CMK (cell line): Measurements from ENCODE around the gene SHC4.
A peak's percentile ranks its signal among the peaks of the same experiment; 100 is the strongest.

Experiments used
- DNase-seq: peaks from one replicate; pipeline ENCODE4 v3.0.0-alpha.2; 2010; ENCODE audit warnings: low read depth

The SHC4 gene

DNA sequence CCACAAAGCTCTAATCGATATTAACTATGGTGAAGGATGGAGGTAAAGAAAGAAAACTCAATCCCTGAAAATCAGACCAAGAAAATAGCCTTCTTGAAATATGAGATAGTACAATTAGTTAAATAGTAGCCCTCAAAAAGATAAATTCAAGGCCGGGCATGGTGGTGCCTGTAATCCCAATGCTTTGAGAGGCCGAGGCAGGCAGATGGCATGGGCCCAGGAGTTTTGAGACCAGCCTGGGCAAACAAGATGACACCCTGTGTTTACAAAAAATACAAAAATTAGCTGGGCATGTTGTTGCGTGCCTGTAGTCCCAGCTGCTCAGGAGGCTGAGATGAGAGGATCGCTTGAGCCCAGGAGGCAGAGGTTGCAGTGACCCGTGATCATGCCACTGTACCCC lies 121.2 kb downstream of the SHC4 start:
- no peak for DNase-seq

DNA sequence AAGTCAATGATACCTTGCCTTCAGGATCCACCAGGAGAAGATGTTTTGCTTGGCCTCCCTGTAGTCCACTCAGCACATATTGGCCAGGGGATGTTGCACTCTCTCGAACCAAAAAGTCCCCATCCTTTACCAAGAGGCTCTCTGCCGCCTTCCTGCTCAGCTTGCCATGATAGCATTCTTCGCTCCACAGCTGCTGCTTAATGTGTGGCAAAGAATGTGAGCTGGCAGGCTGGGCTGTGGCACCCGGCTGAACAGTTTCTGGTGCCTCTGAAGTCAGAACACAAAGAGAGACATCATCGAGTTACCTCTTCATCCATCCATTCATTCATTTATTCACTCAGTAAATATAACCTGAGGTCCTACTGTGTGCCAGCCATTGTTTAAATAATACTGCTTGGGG lies 129.0 kb downstream of the SHC4 start:
- no peak for DNase-seq

DNA sequence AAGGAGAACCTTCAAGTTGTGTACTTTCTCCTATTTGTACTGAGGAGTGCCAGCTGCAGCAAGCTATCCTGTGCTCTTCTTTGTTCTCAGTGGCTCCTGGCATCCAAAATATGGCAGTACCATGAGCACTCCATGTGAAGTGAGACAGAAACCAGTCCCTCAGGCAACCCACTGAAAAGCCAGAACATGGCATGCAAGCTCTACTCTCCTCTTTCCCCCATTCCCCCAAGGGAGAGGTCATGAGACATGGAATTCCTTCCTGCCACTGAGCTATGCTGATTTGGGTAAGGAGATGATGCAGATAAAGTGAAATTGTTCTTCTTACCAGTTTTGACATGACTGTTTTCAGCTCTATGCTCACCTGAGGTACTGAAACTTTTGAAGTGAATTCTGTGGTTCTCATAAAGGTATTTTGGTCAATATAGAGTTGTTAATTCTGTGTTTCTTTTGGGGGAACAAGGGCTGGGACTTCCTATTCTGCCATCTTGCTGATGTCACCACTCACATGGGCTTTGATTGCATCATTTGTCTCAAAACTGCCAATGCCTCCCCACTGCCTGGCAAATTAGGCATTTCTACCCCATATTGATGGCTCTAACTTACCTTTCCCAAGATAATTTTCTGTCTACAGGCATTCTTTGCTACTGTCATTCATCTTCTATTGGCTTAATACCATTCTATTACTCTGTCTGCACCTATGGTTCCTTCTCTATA lies 130.0 kb downstream of the SHC4 start:
- DNase-seq, result no peak

DNA sequence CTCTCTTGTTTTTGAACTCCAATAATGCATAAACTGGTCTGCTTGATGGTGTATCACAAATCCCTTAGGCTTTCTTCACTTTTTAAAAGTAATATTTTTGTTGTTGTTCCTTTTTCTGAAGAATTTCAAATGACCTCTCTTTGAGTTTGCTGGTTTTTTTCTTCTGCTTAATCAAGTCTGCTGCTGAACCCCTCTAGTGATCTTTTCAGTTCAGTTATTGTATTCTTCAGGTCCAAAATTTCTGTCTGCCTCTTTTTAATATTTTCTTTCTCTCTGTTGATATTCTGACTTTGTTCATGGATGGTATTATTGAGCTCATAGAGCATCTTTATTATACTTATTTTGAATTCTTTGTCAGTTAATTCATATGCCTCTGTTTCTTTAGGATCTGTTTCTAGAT lies 131.1 kb downstream of the SHC4 start:
- no peak for DNase-seq

DNA sequence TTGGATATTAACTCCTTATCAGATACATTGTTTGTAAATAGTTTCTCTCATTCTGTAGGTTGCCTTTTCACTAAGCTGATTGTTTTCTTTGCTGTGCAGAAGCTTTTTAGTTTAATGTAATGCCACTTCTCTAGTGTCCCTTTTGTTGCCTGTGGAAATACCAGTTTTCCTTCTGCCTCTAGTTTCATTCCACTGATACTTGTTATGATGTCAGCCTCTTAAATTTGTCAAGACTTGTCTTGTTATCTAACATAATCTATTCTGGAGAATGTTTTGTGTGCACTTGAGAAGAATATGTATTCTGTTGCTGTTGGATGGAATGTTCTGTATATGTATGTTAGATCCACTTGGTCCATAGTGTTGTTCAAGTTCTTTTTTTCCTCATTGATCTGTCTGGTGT lies 134.8 kb downstream of the SHC4 start:
- DNase-seq, result no peak

DNA sequence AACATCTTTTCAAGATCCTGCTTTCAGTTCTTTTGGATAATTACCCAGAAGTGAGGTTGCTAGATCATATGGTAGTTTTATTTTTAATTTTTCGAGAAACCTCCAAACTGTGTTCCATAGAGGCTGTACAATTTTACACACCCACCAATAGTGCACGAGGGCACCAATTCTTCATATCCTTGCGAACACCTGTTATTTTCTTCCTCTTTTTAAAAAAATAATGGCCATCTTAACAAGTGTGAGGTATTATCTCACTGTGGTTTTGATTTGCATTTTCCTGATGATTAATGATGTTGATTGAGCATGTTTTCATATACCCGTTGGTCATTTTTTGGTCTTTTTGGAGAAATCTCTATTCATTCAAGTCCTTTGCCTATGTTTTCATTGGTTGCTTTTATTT lies 135.2 kb downstream of the SHC4 start:
- no peak for DNase-seq

DNA sequence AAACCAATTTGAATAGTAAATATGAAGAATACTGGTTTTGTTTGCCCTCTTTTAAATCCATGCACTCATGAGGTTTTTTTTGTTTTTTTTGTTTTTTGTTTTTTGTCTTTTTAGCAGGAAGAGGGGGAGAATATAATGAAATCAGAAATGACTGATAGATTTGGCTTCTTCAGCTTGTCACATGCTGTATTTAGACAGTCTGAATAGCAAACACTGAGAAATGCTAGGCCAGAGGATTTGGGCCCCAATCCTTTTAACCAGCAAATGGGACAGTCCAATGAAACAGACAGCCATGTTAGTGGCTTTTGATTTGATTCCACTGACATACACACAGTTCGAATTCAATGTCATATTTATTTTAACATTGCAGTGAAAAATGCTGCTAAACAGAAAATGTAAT lies 138.6 kb downstream of the SHC4 start:
- DNase-seq, result no peak

DNA sequence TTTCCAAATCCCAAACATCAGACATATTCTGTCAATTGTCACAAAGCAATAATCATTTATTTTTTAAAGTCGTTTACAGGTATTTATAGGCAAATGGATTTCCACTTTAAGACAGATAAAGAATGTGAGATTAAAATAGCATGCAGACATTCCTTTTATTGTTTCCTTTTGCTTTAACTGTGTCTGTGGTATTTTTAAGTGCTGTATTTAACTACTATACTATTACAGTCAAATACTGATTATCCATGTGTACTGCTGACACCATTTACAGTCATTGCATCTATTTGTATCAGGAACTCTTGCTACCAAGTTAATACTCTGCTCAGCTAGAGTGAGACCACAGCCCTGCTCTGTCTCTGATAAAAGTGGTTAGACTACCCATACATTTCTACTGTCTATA lies 140.0 kb downstream of the SHC4 start:
- no peak for DNase-seq

DNA sequence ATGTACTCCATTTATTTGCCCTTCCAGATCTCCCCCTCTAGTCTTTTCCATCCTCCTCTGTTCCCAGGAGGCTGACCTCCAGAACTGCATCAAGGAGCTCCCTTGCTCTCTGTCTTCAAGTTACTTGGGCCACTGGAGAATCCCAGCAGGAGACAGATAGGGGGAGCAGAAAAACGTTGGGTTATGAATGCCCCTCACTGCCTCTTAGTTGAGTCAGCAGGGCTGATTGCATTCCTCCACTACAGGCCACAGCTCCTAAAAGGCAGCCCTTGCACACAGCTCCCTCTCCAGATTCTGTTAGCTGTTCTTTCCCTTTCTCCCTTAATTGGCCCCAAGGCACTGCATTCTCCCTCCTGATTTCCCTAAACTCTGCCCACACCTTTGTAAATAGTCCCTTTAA lies 140.5 kb downstream of the SHC4 start:
- DNase-seq, result no peak

DNA sequence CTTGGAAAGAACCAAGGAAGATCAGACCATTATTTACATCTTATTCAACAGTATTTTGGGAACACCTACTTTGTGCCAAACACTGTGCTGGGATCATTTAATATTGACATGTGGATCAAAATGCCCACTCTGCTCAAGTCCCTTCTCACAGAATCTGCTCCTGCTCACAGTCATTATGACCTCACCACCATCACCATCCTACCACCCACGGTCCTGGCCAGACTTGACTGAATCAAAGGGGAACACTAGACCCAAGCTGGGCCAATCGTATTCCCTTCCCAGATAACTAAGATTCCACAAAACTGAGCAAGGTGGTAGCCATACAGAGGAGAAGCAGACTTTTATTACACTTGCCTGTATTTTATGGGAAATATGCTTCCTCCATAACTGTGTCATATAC lies 149.4 kb downstream of the SHC4 start:
- no peak for DNase-seq

DNA sequence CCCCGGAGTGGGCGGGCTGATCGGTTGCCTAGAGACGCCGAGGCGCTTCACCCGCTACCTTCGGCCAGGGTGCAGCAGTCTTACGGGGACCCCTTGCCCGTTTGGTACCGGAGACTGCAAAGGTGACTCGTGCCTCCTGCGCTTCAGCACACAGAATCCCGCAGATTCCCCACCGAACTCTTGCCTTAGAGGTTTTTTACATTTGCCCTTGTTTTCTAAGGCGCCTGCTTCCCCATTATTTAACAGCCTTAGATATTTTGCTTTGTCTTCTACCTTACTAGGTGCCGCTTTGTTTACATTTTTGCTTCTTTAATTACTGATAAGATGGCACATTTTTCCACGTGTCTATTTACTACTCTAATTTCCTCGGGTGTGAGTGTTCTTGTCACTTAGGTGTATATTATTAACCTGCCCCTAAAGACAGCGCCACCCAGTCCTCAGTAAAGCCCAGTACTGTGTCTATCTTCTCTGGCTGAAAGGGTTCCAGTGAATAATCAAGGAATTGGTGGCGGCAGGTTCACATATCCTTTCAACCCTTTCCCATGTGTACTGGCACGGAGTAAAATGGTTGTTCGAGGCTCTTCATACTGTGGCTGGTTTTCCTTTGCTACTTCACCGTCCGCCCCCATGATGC lies 152.3 kb downstream of the SHC4 start:
- DNase-seq, result no peak

DNA sequence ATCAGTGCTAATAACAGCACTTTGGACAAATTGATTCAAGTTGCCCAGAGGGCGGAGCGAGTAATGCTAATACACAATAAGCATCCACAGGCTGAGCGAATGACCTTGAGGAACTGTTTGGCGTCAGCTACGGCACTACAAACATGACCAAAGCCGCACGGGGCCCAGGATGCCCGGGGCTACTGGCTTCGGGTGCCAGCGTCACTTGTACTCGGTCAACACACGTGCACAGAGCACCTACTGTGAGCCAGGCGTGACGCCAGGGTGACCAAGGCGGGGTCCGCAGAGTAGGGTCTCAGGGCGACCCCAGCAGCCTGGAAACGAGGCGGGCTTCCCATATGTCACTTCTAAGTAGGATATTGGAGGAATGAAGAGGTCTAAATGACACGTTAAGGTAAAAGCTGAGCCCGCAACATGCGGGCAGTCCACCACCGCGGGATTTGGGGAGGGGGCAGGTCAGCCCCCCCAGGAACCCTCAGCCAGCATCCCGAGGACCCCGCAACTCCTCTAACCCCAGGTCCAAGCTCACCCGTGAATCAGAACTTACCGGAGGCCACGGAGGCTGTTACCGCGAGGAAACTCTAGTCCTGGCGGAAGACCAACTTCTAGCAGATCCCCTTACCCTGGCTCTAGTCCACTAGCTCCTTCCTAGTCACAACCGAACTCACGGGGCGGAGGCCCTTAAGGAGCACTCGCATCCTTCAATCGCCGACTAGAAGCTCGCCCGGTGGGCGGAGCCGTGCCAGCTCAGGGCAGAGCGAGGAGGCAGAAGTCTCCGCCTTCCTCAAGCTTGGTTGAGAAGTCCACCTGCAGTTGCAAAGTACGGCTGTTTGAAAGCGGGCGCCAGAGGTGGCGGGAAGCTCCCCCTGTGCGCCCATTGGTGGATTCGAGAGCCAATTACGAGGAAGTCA lies 153.1 kb downstream of the SHC4 start, which contains the start of gene CEP152:
CEP152 (minus strand) TSS at position 656 of the 911 bp plus-strand sequence. CDS start 5,420 bp downstream, outside the sequence.
- DNase-seq, result peak; percentile 96

DNA sequence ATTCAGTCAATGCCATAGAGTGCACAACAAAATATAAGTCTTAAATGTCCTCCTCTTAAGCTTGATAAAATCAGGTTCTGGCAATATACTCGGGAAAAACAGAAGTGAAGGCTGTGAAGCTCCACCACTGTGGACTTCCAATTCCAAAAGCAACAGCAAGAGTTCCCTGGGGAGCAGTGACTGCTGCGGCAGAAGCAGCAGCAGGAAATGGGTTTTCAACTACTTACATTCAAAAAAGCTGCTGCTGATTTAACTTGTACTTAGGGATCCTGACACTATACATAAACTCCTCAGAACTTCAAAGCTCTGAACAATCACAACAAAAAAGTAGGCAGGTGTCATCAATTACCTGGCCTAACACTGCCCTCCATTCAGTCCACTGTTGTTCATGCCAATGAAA lies 157.6 kb downstream of the SHC4 start:
- no peak for DNase-seq

DNA sequence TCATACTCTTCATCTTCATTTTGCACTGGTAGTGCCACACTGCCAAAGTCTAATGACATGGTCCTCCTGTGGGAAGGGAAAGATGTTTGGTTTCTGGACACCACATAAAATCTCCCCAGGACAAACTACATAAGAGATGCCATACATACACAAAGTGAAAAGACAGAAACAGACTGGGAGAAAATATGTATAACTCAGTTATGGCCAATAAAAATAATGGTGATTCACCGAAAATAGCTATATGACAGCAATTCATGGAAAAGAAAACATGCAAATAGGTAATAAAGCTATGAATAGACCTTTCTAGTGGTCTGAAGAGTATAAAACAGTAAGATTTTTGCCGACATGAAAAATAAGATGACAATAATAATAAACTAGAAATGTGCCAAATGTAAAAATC lies 158.1 kb downstream of the SHC4 start:
- no peak for DNase-seq

DNA sequence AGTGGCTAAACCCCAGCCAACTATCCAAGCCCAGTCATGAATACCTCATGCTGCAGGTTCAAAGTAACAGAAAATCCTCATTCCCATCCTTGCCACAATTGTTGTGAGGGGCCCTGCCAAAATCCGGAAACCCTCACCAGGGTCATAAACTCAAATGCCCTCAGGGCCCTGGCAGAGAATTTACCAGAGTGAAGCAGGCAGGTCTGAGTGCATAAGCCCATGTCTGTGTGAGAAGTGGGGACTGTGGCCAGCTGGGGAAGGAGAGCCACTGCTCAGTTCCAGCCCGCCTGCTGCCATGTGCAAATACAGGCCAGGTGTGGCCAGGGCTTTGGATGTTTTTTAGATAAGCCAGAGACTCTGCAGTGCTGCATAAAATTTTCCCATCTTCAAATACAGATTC lies 159.8 kb downstream of the SHC4 start:
- DNase-seq, result no peak

DNA sequence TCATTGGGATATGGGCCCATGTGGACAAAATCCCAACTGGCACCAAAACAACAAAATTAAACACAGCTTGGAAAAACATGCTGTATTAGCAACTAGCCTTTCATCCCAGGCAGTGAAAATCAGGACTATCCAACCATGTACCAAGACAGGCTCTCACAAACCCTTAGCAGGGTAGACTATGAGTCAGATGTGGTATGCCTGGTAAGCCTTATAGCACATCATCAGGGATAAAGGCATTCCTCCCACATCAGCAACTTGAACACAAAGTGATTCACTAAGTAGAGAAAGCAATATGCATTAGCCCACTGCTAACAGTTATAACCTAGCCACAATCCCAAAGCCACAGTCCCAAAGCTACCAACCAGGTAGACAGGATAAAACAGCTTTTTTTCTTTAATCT lies 160.9 kb downstream of the SHC4 start:
- no peak for DNase-seq

DNA sequence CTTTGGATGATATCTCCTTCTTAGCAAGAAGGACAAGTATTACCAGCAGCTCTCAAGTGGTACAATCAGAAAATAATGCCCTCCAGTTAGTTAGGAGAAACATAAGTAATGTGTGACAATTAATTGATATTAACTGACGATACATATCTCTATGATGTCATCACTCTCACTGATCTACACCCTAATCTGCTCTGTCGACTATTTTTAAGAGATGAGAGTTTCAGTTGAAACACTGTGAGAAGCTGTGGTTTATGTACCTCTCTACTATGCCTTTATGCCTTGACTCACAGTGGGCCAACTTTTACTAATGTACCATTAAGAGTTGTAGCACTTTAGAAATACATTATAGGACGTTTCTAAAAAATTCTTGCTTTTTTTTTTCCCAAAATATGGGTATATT lies 161.5 kb downstream of the SHC4 start:
- DNase-seq, result no peak

DNA sequence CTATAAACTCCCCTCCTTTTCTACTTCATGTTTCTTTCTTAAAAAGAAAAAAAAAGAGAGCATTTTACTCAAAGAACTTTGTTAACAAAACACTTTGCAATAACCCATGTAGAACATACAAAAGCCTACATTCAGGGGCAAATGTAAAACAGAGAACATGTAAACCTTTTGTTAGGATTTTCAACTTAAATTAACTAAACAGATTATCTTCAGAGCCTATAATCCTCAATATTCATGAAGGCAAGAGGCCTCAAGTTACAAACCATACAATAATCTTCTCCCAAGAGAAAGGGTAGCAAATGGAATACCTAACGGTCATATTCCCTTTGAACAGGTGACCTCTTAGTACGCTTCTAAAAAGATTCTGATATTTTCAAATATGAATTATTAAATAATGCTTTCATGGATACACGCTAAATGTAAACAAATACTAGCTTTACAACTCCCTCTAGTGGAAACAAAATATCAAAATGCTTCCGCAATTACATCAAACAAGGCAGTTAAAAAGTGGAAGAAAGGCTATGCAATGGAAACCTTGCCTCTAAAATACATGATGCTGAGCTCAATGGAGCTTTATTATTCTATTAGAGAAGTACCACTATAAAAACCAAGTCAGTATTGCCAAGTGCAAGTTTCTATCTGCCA lies 162.8 kb downstream of the SHC4 start:
- DNase-seq, result no peak

DNA sequence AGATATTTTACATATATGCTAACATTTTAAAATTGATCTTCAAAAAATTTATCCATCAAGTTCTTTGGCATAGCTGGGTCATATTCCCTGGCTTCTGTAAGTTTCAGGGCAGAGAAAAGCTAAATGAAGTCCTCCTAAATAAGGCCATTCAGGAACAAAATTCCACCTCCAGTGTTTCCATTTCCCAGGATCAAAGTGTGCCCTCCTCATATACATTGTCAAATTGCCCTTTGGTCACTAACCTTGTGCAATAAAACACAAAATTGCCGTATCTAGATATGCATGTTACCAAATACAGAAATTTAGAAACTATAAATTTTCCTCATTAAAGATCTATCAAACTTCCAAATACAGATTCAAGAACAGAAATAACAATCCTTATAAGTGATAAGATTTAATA lies 163.5 kb downstream of the SHC4 start:
- DNase-seq, result no peak

DNA sequence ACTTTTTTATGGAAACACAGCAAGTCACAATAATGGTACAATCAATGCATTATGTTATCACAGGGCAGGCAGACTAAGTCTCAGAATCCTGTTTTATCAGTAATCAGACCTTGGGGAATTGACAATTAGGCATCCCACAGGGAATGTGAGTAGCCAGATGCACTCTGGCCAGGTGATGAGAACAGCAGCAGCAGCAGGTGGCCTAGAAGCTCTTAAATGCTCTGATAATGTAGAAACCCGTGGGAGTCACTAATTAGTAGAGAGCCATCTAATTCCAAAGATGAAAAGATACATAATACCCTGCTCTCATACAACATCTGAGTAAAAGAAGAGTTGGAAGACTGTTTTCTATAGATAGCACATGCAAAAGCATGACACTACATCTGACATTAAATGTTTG lies 165.4 kb downstream of the SHC4 start:
- no peak for DNase-seq

DNA sequence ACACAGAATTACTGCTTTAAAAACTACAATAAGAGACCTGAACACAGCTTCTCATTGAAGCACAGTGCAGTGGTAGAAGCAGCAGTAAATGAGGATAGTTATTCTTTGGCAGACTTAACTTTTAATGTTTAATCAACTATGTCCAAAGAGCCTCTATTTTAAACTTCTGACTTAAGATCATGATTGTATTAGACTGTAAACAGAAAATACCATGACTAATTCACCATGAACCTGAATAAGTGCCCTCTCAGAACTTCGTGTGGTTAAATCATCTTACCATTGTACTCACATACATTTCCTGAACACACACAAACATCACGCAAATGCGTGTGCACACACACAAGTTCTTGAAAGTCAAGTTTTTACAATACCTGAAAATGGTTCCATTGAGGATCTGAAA lies 166.8 kb downstream of the SHC4 start:
- DNase-seq, result no peak

DNA sequence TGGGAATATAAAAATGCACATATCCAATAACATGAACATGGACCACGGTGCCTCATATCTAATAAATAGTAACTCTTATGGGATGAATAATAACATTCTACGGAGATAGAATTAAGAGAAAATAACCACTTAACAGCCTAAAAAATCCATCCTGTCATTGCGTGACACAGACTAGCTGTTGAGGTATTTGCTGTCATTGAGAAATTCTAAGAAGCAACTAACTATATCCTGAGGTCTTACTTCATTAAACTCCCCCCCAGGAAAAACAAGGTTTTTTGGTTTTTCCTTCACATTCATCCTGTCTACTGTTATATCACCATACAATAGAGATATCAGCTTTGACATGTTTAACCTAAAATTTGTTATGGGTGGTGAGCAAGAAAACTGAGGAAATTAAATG lies 167.2 kb downstream of the SHC4 start:
- no peak for DNase-seq

DNA sequence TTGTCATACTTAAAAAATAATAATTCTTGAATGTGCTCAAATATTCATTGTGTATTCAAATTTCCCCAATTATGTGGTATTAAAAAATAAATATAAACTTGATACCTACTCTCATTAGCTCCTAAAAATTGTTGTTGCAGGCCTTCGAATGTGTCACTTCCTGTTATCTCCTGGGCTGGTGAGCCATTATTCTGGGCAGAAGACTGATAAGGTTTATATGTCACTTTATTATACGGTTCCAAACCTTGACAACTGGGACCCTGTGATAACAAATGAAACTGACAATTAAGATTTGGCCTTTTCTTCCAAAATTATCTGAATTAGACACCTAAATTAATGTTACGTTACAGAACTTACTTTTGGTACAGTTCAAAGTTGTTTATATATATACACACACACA lies 167.8 kb downstream of the SHC4 start:
- DNase-seq, result no peak
